ENCODE data around the gene ONECUT2.

- TF ChIP-seq CTCF (conservative IDR thresholded peaks at IDR 0.05; ENCODE audit: low read length) (no peak), EZH2phosphoT487 (IDR thresholded peaks at IDR 0.05; ENCODE audit: borderline replicate concordance, low read depth, low read length) (no peak)
Observed at GRCh38 chr18:57431002-57431382, 4.2 kb upstream of the ONECUT2 start.
